Neural cell (in vitro differentiated cells): ENCODE measurements around the gene STK40. TPM values are rescaled to one million over a fixed set of nuclear protein-coding genes. Genes with fewer than 3 reads are reported as not detected.
A peak's percentile ranks its signal among the peaks of the same experiment; 100 is the strongest.

Experiments used
- H2AFZ ChIP-seq: fragments of 200-600, 300-800 bp; sonication (generic), shearing (Covaris generic); 2 replicates; pipeline ENCODE4 v1.6.0; 2014; ENCODE audit warnings: low read depth, mild to moderate bottlenecking, antibody characterized with exemption, low read length, moderate library complexity
- H3F3A ChIP-seq: fragments of 200-600 bp; shearing (Covaris generic); 2 replicates; pipeline ENCODE4 v1.6.1; 2016; ENCODE audit warnings: mild to moderate bottlenecking, moderate library complexity, mixed read lengths, antibody characterized with exemption, low read length; ENCODE audit not compliant: insufficient read depth, poor library complexity, severe bottlenecking
- H3K27ac ChIP-seq: fragments of 200-600, 300-800 bp; sonication (generic), shearing (Covaris generic); 2 replicates; pipeline ENCODE4 v1.5.1; 2014; ENCODE audit warnings: mild to moderate bottlenecking, low read length, moderate library complexity
- H3K27me3 ChIP-seq: fragments of 300-800, 200-600 bp; sonication (generic), shearing (Covaris generic); 2 replicates; pipeline ENCODE4 v1.6.0; 2014; ENCODE audit warnings: mild to moderate bottlenecking, low read depth, low read length, moderate library complexity; ENCODE audit not compliant: insufficient read depth
- H3K36me3 ChIP-seq: fragments of 300-800, 200-600 bp; sonication (generic), shearing (Covaris generic); 2 replicates; pipeline ENCODE4 v1.5.1; 2014; ENCODE audit warnings: mild to moderate bottlenecking, antibody characterized with exemption, low read length, moderate library complexity; ENCODE audit not compliant: insufficient read depth
- H3K4me2 ChIP-seq: fragments of 300-800, 200-600 bp; sonication (generic), shearing (Covaris generic); 2 replicates; pipeline ENCODE4 v1.6.0; 2014; ENCODE audit warnings: mild to moderate bottlenecking, low read length
- H3K4me3 ChIP-seq: fragments of 300-800, 200-600 bp; sonication (generic), shearing (Covaris generic); 2 replicates; pipeline ENCODE4 v1.5.1; 2014; ENCODE audit warnings: mild to moderate bottlenecking, low read length, moderate library complexity
- H3K79me2 ChIP-seq: fragments of 200-600 bp; shearing (Covaris generic); replicated peaks from 2 replicates; pipeline ENCODE4 v1.6.0; 2014; ENCODE audit warnings: mild to moderate bottlenecking, low read length, moderate library complexity; ENCODE audit not compliant: insufficient read depth
- H3K9ac ChIP-seq: fragments of 300-800, 200-600 bp; sonication (generic), shearing (Covaris generic); 2 replicates; pipeline ENCODE4 v1.6.1; 2016; ENCODE audit warnings: mild to moderate bottlenecking, low read length, mixed read lengths
- H3K9me2 ChIP-seq: fragments of 200-600 bp; shearing (Covaris generic); 2 replicates; pipeline ENCODE4 v1.6.1; 2016; ENCODE audit warnings: mild to moderate bottlenecking, low read length, mixed read lengths; ENCODE audit not compliant: insufficient read depth
- H3K9me3 ChIP-seq: fragments of 200-600, 300-800 bp; sonication (generic), shearing (Covaris generic); 2 replicates; pipeline ENCODE4 v1.6.1; 2016; ENCODE audit warnings: mild to moderate bottlenecking, mixed run types, low read length, moderate library complexity, mixed read lengths
- H4K20me1 ChIP-seq: fragments of 200-600 bp; shearing (Covaris generic); 2 replicates; pipeline ENCODE4 v1.6.1; 2016; ENCODE audit warnings: mild to moderate bottlenecking, mixed run types; ENCODE audit not compliant: insufficient read depth
- CTCF ChIP-seq: fragments of 450-650 bp; IDR thresholded peaks from 2 replicates; pipeline ENCODE4 v1.5.1; 2014; ENCODE audit warnings: antibody characterized with exemption, mild to moderate bottlenecking, moderate library complexity; ENCODE audit not compliant: poor library complexity, severe bottlenecking
- EP300 ChIP-seq: fragments of 450-650 bp; conservative IDR thresholded peaks from 2 replicates; pipeline ENCODE4 v1.6.1; 2014; ENCODE audit warnings: antibody characterized with exemption, mild to moderate bottlenecking, moderate library complexity; ENCODE audit not compliant: poor library complexity, severe bottlenecking
- EZH2 ChIP-seq: fragments of 200-600, 300-800 bp; shearing (Covaris generic), sonication (generic); IDR thresholded peaks from 2 replicates; pipeline ENCODE4 v1.6.1; 2014; ENCODE audit warnings: antibody characterized with exemption, low read length, borderline replicate concordance, mild to moderate bottlenecking; ENCODE audit not compliant: insufficient read depth, poor library complexity, severe bottlenecking
- MXI1 ChIP-seq: fragments of 450-650 bp; conservative IDR thresholded peaks from 2 replicates; pipeline ENCODE4 v1.6.1; 2014; ENCODE audit warnings: antibody characterized with exemption, mild to moderate bottlenecking; ENCODE audit not compliant: poor library complexity, severe bottlenecking
- POLR2AphosphoS5 ChIP-seq: IDR thresholded peaks from 2 replicates; pipeline ENCODE4 v1.6.1; 2012
- RAD21 ChIP-seq: fragments of 450-650 bp; conservative IDR thresholded peaks from 2 replicates; pipeline ENCODE4 v1.6.1; 2014; ENCODE audit warnings: antibody characterized with exemption, mild to moderate bottlenecking, moderate library complexity
- REST ChIP-seq: IDR thresholded peaks from 2 replicates; pipeline ENCODE4 v1.6.1; 2012; ENCODE audit warnings: borderline replicate concordance
- SMC3 ChIP-seq: fragments of 450-650 bp; conservative IDR thresholded peaks from 2 replicates; pipeline ENCODE4 v1.6.1; 2014; ENCODE audit warnings: antibody characterized with exemption, mild to moderate bottlenecking, moderate library complexity; ENCODE audit not compliant: poor library complexity
- TAF1 ChIP-seq: IDR thresholded peaks from 2 replicates; pipeline ENCODE4 v1.6.1; 2012; ENCODE audit warnings: low read depth
- polyA plus RNA-seq: library from polyadenylated mRNA; depleted of rRNA; stranded (reverse); fragments of >200 nt; gene quantifications from 2 replicates; pipeline ENCODE4 v1.2.3, GENCODE V29; 2014

Gene STK40
- polyA plus RNA-seq, 1 donor from 2014 or later = 8.4 TPM

- no peaks in the 10 kb centered on the region for H3K36me3 ChIP-seq
- peak; percentile 61 for TF ChIP-seq TAF1
- peak; percentile 19 for TF ChIP-seq REST
- TF ChIP-seq POLR2AphosphoS5 = no peak
- TF ChIP-seq RAD21 = no peak
- no peak for TF ChIP-seq CTCF
- TF ChIP-seq SMC3 = peak; percentile 11
- TF ChIP-seq EP300 = no peak
- TF ChIP-seq MXI1 = no peak
- TF ChIP-seq EZH2 = no peak
- peak overlapping the region; percentile 14 for H3K4me2 ChIP-seq
- peak overlapping the region; percentile 99 for H3K4me3 ChIP-seq
- peaks cover 21% of the 10 kb centered on the region for H3K79me2 ChIP-seq
- H3K9me2 ChIP-seq = no peaks in the 10 kb centered on the region
- peak overlapping the region; percentile 89 for H3K9ac ChIP-seq
- H3K27ac ChIP-seq = peak overlapping the region; percentile 85
- no peaks in the 10 kb centered on the region for H3K9me3 ChIP-seq
- H4K20me1 ChIP-seq = peaks cover 2% of the 10 kb centered on the region
- H2AFZ ChIP-seq = peak overlapping the region; percentile 67
- H3K27me3 ChIP-seq = no peaks in the 10 kb centered on the region
- H3F3A ChIP-seq = peaks cover 6% of the 10 kb centered on the region
Observed at GRCh38 chr1:36384542-36385409, 948 bp downstream of the STK40 start.

GRCh38 chr1:36383240-36383639, 2.5 kb downstream of the STK40 start:
- H2AFZ ChIP-seq = no peak overlapping the region
- no peaks in the 10 kb centered on the region for H3K9me2 ChIP-seq
- H3K27ac ChIP-seq = no peak overlapping the region
- H3F3A ChIP-seq = peaks cover 6% of the 10 kb centered on the region
- H3K4me3 ChIP-seq = no peak overlapping the region
- H3K79me2 ChIP-seq = peaks cover 24% of the 10 kb centered on the region
- no peak overlapping the region for H3K9ac ChIP-seq
- no peaks in the 10 kb centered on the region for H3K9me3 ChIP-seq
- H3K4me2 ChIP-seq = no peak overlapping the region
- no peaks in the 10 kb centered on the region for H3K36me3 ChIP-seq
- H4K20me1 ChIP-seq = peaks cover 2% of the 10 kb centered on the region
- no peak for TF ChIP-seq EZH2
- TF ChIP-seq CTCF = no peak
- no peak for TF ChIP-seq POLR2AphosphoS5
- no peak for TF ChIP-seq EP300
- TF ChIP-seq SMC3 = no peak
- no peak for TF ChIP-seq REST
- no peak for TF ChIP-seq MXI1
- no peak for TF ChIP-seq TAF1
- TF ChIP-seq RAD21 = no peak
- H3K27me3 ChIP-seq = no peaks in the 10 kb centered on the region
